ENCODE results near the gene ADCY10.

Gene ADCY10

DNA sequence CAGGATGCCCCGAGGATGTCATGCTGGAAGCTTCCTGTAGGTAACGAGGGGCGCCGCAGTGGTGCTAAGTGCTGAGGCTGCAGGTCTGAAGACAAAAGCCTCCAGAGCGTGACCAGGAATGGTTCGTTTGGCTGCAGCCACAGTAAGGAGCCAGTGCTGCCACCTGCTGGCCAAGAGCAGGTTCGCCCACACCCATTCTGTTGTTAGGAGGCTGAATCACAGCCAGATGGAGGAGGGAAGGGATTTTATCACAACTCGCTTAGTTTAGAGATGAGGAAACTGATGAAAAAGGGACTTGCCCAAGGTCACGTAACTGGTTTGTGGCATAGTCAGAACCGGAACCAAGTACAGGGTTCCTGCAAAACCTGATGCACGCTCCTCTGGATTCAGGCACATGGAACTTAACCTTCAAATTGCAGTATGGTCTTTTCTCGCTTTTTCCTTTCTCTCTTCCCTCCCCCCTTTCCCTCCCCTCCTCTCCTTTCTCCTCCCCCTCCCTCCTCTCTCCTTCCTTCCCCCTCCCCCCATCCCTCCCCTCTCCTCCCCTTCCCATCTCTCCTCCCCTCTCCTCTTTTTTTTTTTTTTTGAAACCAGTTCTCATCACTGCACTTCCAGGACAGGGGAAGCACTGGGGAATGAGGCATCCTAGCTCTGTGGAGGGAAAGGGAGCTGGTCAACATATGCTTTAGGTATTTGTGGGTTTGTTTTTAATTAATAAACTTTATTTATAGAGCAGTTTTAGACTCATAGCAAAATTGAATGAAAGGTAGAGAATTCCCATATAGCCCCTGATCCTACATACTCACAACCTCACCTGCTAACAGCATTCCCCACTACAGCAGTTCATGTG lies 110.4 kb downstream of the ADCY10 start:
- DNase-seq: peak; percentile 69

DNA sequence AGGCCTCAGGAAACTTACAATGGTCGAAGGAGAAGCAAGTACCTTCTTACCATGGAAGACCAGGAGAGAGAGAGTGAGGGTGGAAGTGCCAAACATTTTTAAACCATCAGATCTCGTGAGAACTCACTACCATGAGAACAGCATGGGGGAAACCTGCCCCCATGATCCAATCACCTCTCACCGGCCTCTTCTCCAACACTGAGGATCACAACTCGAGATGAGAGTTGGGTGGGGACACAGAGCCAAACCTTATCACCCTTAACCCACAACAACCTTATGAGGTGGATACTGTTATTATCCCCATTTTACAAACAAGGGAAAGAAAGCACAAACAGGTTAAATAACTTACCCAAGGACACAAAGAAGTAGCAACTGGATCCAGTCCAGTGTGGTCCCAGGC lies 111.7 kb downstream of the ADCY10 start:
- DNase-seq: no peak

DNA sequence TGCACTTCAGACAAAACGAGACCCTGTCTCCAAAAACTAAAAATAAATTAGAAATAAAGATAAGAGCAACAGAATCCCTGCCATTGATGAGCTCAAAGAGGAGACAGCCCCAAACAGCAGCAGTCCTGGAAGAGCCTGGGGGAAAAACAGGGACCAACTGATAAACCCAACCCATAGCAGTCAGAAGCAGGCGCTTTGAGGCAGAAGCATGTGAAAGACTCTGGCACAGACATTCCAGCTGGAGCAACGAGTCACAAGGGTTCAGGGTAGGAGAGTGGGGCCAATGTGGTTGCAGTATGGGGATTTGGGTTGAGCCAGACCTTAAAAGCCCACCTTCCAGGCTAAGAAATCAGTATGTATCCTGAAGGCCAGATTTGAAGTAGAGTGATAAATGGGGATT lies 113.7 kb downstream of the ADCY10 start:
- DNase-seq: no peak

DNA sequence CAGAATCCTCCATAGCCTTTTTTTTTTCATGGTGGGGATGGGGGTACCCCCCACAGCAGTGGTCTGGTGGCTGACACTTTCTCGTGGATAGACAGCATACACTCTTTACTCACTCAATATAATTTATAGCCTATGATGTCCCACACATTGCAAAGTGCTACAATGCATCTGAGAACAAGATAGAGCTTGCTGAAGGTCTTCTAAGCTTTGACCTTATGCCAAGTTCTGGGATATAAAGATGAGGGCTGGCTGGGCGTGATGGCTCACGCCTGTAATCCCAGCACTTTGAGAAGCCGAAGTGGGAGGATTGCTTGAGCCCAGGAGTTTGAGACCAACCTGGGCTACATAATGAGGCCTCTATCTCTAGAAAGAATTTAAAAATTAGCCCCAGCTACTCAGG lies 114.2 kb downstream of the ADCY10 start:
- no peak for DNase-seq

DNA sequence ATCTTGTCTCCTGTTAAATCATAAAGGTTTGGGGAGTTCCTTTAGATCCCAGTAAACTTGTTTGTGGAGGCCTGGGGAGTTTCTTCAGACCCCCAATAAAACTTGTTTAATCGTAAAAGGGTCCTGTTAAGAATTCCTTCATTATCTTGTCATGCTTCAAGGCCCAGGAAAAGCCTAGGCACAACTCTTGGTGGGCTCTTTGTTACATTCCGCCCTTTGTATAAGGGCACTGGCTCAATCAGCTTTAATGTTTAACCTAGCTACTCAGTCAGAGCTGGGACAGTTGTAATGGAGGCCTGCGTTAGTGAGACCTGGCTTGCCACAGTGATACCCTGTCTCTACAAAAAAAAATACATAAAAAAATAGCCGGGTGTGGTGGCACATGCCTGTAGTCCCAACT lies 115.0 kb downstream of the ADCY10 start:
- no peak for DNase-seq

DNA sequence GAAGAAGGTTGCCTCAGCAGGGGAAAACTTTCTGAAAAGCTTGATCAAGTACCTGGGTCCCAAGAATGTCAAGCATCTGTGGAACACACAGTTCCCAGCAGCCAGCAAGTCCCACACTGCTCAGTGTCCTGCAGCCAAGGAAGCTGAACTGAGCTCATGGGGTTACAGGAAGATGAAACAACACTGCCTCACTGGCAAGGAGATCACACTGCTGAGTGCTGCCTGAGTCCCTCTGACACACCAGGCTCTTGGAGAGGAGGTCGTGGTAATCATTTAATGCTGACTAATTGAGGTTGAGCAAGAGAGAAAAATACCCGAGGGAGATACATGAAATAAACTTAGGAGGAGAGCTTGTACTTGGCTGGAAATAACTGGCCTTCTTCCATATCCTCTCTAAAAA lies 116.9 kb downstream of the ADCY10 start:
- no peak for DNase-seq

DNA sequence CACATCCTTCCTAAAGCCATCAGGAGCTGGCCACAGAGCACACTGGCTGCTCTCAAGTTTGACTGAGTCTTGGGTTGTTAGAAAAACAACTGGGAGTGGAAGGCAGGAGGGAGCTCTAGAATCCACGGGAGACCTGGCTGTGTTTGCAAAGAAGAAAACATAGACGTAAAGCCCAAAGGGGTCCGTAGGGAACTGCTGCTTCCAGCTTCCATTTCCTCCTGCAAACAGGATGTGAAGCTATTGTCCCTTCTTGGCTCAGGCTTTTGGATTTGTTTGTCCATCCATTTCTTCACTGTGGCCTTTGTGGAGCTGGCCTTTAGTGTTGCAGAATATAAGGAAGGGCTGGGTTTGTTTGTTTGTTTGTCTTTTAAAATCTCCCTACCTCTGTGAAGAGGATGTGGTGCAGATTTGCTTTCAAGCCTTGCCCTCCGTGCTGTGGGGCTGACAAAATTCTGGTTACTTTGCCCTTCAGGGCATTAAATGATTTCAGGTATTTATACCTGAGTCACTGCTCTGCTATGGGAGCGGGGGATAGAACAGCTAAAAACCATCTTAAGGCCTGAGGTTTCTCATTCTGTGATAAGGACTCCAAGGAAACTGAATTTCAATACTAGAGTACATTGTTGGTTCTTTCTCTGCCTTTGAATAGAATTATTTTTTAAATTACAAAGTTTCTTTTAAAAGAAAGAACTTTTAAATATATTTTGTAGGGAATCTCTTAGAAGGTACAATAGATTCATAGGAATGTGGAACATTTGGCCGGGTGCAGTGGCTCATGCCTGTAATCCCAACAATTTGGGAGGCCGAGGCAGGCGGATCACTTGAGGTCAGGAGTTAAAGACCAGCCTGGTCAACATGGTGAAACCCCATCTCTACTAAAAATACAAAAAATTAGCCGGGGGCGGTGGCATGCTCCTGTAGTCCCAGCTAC lies 117.9 kb downstream of the ADCY10 start:
- DNase-seq: no peak

DNA sequence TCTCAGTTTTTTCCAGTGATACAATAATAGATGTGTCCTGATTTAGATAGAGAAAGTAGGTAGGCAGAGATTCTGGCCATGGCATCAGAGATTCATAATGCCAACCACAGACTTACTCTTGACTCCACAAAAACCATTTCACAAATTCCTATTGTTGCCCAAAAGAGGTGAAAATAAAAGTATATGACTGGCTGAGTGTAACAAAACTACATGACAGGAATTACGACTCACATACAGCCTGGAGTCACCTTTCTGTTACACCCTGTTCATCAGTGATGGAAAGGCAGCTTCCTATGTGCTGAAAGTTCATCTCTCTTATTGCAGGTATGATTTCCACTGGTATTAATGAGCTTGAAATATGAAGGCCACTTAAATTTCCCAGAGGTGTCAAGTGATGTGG lies 119.9 kb downstream of the ADCY10 start:
- no peak for DNase-seq

DNA sequence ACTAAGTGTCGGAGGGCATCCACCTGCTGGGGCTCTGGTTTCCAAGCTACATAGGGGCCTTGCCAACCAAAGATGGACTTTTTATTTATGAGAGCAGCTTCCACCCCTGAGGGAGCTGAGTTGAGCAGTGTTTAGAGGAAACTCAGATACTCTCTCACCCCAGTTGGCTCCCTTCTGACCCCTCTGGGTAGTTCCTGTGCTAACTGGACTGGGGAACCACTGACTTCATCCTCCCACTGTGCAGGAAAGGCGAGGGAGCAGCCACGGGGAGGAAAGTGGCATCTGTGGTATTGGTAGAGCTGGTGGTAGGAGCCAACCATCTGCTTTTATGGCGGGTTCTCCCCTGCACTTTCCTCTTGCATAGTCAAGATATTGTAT lies 121.8 kb downstream of the ADCY10 start:
- DNase-seq: no peak

DNA sequence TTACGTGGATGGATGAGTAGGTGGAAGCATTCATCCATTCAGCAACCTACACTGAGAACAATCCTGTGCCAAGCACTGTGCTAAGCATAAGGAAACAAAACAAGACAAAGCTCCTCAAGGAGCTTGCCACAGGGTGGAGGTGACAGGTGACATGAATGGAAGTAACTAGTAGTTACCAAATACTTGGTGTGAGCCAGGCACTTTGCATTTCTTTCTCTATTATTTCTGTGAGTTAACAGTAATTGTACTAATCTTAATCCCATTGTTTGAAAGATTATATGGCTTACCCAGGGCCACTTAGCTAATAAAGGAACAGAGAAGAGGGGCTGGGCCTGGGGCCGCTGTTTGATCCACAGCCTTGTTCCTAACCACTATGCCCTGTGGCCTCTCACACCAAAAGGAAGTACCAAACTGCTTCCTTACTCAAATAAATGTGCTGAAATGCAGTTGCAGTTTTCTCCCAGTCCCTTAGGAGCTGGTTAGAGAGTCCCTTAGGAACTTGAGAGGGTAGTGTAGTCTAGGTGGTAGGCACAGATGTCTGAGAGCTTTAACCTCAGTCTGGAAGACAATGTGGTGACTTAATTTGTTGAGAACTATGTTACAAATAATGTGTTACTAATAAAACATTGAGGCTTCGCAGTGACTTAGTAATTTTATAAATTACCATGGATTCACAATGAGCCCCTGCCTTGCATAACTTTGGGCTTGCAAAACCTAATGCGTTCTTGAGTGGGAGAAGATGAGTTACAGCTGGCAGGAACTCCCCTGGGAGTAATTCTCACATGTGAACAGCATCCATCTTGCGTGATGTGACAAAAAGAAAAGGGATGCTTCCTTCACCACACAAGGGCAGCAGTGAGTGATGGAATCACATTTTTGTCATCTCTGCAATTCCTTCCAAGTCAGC lies 122.4 kb downstream of the ADCY10 start:
- DNase-seq: no peak

DNA sequence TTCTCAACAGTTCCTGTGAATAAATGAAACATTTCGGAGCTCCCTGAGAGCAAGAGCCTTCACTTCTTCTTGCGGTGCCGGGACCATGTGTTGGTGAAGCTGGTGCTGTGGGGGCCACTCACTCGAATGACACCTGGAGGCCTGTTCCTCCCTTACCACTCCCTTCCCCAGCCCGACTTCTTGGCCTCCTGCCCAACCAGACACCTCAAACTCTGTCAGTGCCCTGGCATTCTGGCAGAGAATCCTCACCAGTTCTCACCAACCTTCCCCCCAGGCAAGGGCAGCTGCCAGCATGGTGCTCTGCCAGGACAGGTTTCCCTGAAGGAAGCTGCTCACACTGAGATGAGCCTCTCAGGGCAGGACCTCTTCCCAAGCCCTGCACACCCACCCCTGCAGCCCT lies 123.8 kb downstream of the ADCY10 start:
- no peak for DNase-seq

DNA sequence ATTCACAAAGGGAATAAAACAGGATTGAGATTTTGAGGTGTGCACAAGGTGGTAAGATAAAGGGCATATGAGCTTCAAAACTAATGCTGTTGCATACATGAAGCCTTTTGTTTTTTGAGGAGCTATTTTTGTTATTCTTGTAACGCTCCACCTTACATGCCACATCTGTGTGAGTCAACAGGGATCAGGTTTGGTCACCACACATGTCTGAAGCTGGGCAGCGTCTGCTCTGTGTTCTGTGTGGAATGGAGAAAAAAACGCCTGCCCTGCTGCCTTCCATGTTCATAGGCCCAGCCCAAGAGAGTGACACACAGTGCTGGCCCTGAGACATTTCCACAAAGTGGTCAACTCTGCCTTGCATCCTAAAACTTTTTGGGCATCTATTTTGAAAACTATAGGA lies 124.4 kb downstream of the ADCY10 start:
- no peak for DNase-seq

DNA sequence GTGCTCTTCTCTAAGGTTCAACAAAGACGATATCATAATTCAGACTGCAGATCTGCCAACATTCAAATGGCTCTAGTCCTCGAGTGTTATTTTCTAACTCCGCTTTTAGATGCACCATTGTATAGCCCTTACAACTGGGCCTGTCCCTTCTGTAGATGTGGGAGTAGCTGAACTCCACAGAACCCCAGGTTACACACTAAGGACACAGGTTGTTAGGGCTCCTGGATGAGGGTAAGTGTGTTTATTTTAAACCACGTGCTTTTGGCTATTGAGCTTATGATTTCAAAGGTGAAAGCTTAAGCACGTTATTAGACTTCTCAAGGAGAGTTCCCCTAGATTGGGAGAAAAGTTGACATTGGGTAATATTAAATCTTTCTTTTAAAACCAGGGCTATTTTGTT lies 127.4 kb downstream of the ADCY10 start:
- DNase-seq: no peak

DNA sequence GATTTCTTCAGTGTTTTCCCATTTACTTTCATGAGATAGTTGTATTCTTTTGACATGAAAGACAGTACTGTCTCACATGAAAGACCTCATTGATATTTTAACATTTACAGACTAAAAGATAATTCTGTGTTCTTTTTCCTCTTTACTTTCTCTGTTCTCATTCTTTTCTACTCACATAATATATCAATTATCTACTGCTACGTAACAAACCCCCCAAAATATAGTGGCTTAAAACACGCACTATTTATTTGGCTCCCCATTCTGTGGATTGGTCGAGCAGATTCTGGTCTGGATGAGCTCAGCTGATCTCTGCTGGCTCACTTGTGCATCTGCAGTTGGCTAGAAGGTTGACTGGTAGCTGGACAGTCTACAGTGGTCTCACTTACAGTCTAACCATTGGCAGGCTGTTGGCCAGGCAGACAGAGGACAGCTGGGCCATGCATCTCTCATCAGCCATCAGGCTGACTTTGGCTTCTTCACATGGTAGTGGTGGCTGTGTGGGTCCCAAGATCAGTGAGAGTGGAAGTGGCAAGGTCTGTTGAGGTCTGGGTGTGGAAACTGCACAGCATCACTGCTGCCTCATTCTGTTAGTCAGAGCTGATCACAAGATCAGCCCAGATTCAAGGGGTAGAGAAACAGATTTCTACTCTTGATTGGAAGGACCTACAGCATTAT lies 128.9 kb downstream of the ADCY10 start:
- DNase-seq: no peak

DNA sequence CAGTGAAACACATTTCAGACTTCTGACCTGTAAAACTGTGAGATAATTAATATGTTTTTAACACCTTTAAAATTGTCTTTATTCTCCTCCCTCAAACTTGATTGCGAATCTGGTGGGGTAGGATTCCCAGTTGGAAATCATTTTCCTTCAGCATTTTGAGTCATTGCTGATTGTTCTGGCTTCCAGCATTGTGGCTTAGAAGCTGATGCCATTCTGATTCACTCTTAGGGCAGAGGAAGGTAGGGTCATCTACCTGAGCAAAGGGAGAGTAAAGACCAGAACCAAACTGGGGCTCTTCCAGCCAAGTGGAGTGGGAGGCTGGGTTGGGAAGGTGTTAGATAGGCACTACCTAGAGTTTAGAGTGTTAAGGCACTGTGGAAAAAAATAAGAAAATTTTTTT lies 131.0 kb downstream of the ADCY10 start:
- DNase-seq: no peak

DNA sequence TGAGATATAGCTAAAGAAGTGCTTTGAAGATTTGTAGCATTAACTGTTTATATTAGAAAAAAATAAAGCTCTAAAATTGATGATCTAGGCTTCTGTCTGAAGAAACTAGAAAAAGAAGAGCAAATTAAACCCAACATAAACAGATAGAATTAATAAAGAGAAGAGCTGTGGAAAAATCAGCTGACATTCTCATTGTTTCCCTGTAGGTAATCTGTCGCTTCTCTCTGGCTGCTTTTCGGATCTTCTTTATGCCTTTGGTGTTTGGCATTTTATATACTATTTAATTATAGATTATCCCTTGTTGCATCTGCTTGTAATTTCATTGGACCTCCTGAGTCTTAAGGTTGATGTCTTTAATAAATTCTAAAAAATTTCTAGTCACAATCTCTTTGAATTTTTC lies 132.4 kb downstream of the ADCY10 start:
- no peak for DNase-seq

DNA sequence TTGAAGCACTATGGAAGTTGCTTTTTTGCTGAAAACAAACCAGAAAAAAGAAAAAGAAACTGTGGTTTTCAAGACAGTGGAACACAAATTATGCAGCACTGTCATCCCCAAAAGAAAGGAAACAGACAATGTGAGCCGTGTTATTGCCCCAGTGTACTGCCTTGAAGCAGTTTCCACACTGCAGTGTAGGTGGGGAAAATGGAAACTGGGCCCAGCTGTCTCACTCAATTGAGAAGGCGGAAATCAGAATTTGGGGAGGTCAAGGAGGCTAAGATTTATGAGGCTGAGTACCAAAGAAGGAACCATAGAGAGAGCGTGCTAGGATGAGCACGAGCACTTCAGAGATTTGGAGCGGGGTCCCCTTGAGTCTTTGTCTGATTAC lies 136.7 kb downstream of the ADCY10 start:
- DNase-seq: no peak

DNA sequence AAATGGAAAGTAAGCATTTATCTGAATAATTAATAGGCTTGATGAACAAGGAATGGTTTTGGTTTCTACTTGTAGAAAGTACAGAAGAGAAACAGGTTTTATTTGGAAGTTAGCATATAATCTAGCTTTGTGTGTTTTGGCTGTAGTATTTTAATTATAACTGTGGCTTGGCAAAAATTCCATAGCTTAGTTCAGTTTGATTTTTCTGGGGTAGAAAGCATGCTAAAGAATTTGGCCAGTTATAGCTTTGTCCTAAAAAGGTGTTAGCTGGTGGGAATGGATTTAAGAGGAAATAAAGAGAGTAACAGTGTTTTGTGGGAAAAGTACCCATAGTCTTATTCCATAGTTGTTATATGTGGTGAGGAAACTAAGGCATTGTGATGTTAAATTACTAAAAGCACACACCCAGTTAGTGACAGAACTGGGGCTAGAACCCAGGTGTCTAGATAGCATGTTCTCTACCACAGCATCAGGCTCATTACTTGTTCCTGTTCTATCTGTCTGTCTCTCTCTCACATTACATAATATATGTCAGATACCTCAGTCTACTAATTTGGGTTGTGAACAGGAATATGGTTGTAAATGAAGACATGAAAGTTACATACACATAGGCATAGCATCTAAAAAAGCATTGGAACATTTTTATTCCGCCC lies 137.2 kb downstream of the ADCY10 start:
- DNase-seq: no peak

DNA sequence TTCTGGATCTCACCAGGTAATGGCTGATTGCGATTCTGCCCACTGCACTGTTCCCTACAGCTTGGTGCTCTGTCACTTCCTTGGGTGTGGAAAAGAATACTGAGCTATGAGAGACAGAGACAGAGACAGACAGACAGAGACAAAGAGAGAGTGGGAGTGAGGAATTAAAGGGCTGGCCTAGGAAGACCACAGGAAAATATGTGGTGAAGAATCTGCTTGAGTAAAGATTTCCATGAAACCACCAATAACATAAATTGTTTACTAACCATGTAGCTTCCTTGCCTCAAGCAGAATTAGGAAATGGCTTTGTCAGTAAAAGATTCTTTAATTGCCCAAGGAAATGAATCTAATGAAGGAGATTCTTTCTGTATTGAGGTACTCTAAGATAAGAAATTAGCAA lies 137.8 kb downstream of the ADCY10 start:
- DNase-seq: no peak

DNA sequence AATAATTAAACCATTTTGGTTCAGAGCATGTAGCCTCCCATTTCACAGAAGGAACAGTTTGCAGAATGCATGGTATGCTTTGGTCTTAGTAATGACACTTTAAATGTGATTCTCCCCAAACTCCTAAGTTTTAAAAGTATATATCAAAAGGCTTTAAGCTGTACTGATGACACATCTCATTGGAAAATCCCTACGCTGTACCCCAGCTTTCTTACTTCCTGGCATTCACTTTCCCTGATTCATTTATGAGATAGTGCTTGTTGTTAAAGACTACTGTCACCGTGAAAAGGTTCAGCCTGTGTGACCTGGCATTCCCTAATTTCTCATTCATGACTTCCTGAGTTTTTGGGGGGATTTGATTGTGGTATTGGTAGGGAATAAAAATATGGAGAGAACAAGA lies 138.8 kb downstream of the ADCY10 start:
- DNase-seq: no peak

DNA sequence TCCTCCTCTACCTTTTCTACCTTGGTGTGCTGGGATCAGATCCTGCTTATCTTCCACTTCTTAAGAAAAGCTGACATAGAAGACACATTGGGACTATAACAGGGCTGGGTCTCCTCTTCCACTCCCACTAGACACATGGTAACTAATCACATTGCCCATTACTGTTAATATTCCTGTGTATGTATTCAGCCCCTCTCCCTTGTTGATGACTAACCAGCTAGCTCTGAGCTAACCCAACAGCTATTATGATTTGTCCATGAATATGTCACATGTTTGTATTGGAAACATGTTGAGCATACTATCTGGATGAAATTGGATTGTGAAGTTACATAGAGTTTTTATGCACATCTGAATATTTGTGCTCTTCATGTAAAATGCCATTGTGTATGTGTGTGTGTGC lies 139.2 kb downstream of the ADCY10 start:
- DNase-seq: no peak

DNA sequence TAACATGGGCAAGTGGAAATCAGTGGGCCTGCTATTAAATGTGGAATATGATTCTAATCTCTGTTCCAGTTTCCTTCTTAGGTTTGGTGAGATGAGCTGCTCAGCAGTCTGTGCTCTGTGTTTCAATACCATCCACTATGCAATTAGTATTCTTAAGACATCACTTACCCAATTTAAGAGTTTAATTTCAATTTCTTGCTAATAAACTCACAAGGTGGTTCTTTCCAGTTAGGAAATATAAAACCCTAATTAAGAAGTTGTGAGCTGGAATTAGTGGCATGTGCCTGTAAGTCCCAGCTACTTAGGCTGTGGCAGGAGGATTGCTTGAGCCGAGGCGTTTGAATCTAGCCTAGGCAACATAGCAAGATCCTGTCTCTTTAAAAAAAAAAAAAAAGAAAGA lies 140.4 kb downstream of the ADCY10 start:
- no peak for DNase-seq
